RWPE1 (cell line): ENCODE results near the gene IFT81.
"Not testable (repeated sequence)": the region's sequence is repeated elsewhere in the genome, so short reads cannot be mapped to it uniquely, and the experiment has no call there.

ENCODE experiments used
- CTCF ChIA-PET: fragments of 350-600 bp; sonication (Branson Sonifier 250); formaldehyde crosslinking; extraction: SDS; loops from one replicate; lab custom pipeline; 2021; lab: Yijun Ruan, JAX
- POLR2A ChIA-PET: fragments of 400-600 bp; formaldehyde crosslinking; extraction: SDS; loops from one replicate; lab custom pipeline; 2020; ENCODE audit warnings: antibody characterized with exemption; ENCODE audit not compliant: low non-redundant PET; lab: Yijun Ruan, JAX
- DNase-seq: peaks from one replicate; pipeline ENCODE4 v3.0.0; 2012; ENCODE audit warnings: low spot score
- H3K27ac ChIP-seq: fragments of 450-650 bp; 2 replicates; pipeline ENCODE4 v1.5.1; 2017
- CTCF ChIP-seq: fragments of 450-650 bp; conservative IDR thresholded peaks from 2 replicates; pipeline ENCODE4 v1.5.1; 2017; ENCODE audit warnings: low read depth, mild to moderate bottlenecking

IFT81 gene

DNA sequence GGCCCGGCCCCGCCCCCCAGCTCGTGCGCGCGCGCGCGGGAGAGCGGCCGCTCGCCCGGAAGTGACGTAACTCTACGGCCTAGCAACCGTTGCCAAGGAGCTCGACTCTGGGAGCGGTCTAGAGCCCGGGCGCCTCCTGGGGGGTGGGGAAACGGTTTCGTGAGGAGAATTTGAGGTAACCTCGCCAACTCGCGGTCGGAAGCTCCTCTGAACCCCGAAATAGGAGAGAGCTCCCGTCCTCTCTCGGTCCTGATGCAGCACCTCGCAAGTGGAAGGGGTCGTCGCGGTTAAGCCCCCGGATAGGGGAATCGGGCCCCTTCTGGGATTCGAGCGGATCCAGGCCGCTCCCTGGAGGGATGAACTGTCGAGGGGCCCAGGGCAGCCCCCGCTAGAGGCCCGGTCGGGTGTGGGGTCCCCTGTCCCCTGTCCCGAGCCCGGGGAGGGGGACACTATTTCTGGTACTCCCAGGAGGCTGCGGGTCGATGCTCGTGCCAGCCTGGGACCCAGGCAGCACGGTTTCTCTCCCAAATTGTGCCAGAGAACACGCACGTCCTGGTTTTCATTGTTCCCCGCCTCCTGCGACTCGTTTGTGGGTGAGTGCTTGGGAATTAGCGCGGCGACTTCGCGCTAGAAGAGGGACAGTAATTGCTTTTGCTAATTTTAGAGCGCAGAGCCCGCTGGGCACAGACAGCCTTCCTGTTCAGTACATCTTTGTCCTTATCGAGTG is at the start of gene IFT81:
TSS of gene IFT81 (plus strand) at position 89 of the 727 bp plus-strand sequence. CDS start 3,024 bp downstream, outside the sequence.
- ChIA-PET CTCF (interaction anchor here (1.1 kb wide), 1 partner anchor 156 kb away, joined by 3 read pairs; no protein-coding TSS in a partner anchor), POLR2A (no interaction called here)
- peak within 1 kb of the TSS; percentile 85 for H3K27ac ChIP-seq
- no peak for TF ChIP-seq CTCF
- peak; percentile 95 for DNase-seq

DNA sequence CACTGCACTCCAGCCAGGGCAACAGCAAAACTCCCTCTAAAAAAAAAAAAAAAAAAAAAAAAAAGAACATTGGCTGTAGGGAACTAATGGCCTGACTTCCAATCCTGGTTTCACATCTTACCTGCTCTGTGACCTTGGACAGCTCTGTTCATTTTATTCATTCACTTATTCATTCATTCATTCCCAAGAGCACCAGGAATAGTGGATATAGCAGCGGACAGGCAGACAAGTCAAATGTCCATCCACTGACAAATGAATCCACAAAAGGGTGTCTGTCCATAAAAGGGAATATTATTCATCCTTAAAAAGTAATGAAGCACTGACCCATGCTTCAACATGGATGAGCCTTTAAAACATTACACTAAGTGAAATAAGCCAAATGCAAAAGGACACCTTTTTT is 48.3 kb upstream of the IFT81 start:
- ChIA-PET CTCF (no interaction called here), POLR2A (no interaction called here)
- TF ChIP-seq CTCF, result no peak

GRCh38 chr12:110077800-110078199 is 46.4 kb upstream of the IFT81 start:
- TF ChIP-seq CTCF, result no peak
- DNase-seq, result no peak
- POLR2A ChIA-PET, result no interaction called here
- CTCF ChIA-PET, result no interaction called here
- no peak overlapping the region for H3K27ac ChIP-seq

More for the DNA sequence above, 48.3 kb upstream of the IFT81 start:
- H3K27ac ChIP-seq, result no peak overlapping the region
- DNase-seq, result no peak

GRCh38 chr12:110079477-110080400 is 44.4 kb upstream of the IFT81 start:
- ChIA-PET POLR2A (no interaction called here), CTCF (no interaction called here)
- no peak overlapping the region for H3K27ac ChIP-seq
- DNase-seq, result no peak
- no peak for TF ChIP-seq CTCF

- no peak overlapping the region for H3K27ac ChIP-seq
- ChIA-PET POLR2A (no interaction called here), CTCF (no interaction called here)
- no peak for TF ChIP-seq CTCF
- no peak for DNase-seq
These were observed 43.7 kb upstream of the IFT81 start for GRCh38 chr12:110080410-110080809.

GRCh38 chr12:110084314-110085015 is 39.7 kb upstream of the IFT81 start:
- POLR2A ChIA-PET, result no interaction called here
- CTCF ChIA-PET, result no interaction called here
- no peak for TF ChIP-seq CTCF
- DNase-seq, result no peak
- H3K27ac ChIP-seq, result no peak overlapping the region

GRCh38 chr12:110088216-110088615 is 35.9 kb upstream of the IFT81 start:
- DNase-seq, H3K27ac ChIP-seq, POLR2A ChIA-PET: not testable (repeated sequence)
- CTCF ChIA-PET, result interaction anchor here (0.8 kb wide), 1 partner anchor 155 kb away, joined by 4 read pairs; no protein-coding TSS in a partner anchor
